ENCODE data around the gene IL17RA. TPM values are rescaled to one million over a fixed set of nuclear protein-coding genes. Genes with fewer than 3 reads are reported as not detected.

Gene IL17RA
- total RNA-seq, 3 donors from 2014 or later (not counting 1 experiment from before 2014, with no cell fraction given) = 22.1 to 42.6 (median 28.7) TPM

DNA sequence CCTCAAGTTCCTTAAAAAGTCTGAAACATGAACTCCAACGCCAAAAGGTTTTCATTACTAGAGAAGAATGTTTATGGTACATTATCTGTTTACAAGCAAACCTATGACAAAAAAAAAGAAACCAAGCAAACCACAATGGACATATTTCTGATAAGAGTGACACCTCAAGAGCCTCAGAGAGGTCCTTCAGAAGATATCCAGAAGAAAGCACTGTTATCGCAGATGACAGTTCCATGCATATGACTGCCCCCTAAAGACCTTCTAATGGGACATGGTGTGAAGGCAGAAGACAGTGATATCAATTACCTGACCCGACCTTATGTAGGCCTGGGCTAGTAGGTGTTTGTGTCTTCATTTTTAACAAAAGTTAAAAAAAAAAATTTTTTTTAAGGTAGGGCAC, 71.1 kb downstream of the IL17RA start:
- Mint-ChIP-seq H3K27ac (no peak overlapping the region), H3K4me1 (peaks cover 19 to 23% of the 10 kb centered on the region in 2 donors), H3K9me3 (no peaks in the 10 kb centered on the region), H3K36me3 (no peaks in the 10 kb centered on the region), H3K27me3 (ENCODE audit: low read depth in 2 of 2) (no peaks in the 10 kb centered on the region), H3K4me3 (no peak overlapping the region)
- H3K9me3 ChIP-seq (ENCODE audit: control insufficient read depth, insufficient read depth, low read length) = no peaks in the 10 kb centered on the region
- no peaks in the 10 kb centered on the region for H3K36me3 ChIP-seq (ENCODE audit: control insufficient read depth, insufficient read depth, low read length)
- no peak overlapping the region for H3K27ac ChIP-seq (ENCODE audit: low read length)
- TF ChIP-seq, protein P1, sequence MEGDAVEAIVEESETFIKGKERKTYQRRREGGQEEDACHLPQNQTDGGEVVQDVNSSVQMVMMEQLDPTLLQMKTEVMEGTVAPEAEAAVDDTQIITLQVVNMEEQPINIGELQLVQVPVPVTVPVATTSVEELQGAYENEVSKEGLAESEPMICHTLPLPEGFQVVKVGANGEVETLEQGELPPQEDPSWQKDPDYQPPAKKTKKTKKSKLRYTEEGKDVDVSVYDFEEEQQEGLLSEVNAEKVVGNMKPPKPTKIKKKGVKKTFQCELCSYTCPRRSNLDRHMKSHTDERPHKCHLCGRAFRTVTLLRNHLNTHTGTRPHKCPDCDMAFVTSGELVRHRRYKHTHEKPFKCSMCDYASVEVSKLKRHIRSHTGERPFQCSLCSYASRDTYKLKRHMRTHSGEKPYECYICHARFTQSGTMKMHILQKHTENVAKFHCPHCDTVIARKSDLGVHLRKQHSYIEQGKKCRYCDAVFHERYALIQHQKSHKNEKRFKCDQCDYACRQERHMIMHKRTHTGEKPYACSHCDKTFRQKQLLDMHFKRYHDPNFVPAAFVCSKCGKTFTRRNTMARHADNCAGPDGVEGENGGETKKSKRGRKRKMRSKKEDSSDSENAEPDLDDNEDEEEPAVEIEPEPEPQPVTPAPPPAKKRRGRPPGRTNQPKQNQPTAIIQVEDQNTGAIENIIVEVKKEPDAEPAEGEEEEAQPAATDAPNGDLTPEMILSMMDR (IDR thresholded peaks at IDR 0.05) = no peak
- peaks cover 24% of the 10 kb centered on the region for H3K4me1 ChIP-seq (ENCODE audit: control insufficient read depth, insufficient read depth, low read length)
- 71% methylated on average over 2 of the region's 3 CpGs for WGBS (ENCODE audit: insufficient coverage)
- no peaks in the 10 kb centered on the region for H3K27me3 ChIP-seq (ENCODE audit: control insufficient read depth, insufficient read depth, low read length)
- DNase-seq (no peak), ATAC-seq (no peak)
- no peak overlapping the region for H3K4me3 ChIP-seq (ENCODE audit: low read length)
- intact Hi-C loops (cut with micrococcal nuclease) = loop anchor here (10.0 kb wide), 1 partner anchor 919 kb away; the partner anchor contains the start of gene PEX26

DNA sequence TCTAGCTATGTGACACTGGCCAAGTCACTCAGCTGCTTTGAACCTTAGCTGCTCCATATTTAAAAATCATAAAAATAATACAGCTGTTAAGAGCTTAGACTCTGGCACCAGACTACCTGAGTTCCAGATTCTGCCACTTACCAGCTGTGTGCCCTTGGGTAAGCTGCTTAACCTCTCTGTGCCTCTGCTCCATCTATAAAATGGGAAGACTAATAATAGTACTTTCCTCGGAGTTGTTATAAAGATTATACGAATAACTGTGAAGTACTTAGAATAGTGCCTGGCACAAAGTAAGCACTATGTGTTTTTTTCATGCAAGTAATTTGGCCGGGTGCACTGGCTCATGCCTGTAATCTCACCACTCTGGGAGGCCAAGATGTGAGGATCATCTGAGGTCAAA, 72.9 kb downstream of the IL17RA start:
- Histone ChIP-seq H3K27ac (ENCODE audit: low read length) (no peak overlapping the region), H3K9me3 (ENCODE audit: control insufficient read depth, insufficient read depth, low read length) (no peaks in the 10 kb centered on the region), H3K27me3 (ENCODE audit: control insufficient read depth, insufficient read depth, low read length) (no peaks in the 10 kb centered on the region), H3K4me1 (ENCODE audit: control insufficient read depth, insufficient read depth, low read length) (peaks cover 24% of the 10 kb centered on the region), H3K4me3 (ENCODE audit: low read length) (no peak overlapping the region), H3K36me3 (ENCODE audit: control insufficient read depth, insufficient read depth, low read length) (no peaks in the 10 kb centered on the region)
- H3K4me1 Mint-ChIP-seq = peaks cover 12 to 16% of the 10 kb centered on the region in 2 donors
- no peaks in the 10 kb centered on the region for H3K36me3 Mint-ChIP-seq
- H3K9me3 Mint-ChIP-seq = no peaks in the 10 kb centered on the region
- DNase-seq = no peak
- no peaks in the 10 kb centered on the region for H3K27me3 Mint-ChIP-seq (ENCODE audit: low read depth in 2 of 2)
- peak overlapping the region in 1 of 2 donors; percentile 46 for H3K27ac Mint-ChIP-seq
- WGBS (ENCODE audit: insufficient coverage) = 100% methylated on average over 3 of the region's 3 CpGs
- TF ChIP-seq, protein P1 (IDR thresholded peaks at IDR 0.05) = no peak
- H3K4me3 Mint-ChIP-seq = peak overlapping the region; percentile 93
- intact Hi-C loops (cut with micrococcal nuclease) = loop anchor here (10.0 kb wide), 1 partner anchor 917 kb away; the partner anchor contains the start of gene PEX26
- no peak for ATAC-seq

DNA sequence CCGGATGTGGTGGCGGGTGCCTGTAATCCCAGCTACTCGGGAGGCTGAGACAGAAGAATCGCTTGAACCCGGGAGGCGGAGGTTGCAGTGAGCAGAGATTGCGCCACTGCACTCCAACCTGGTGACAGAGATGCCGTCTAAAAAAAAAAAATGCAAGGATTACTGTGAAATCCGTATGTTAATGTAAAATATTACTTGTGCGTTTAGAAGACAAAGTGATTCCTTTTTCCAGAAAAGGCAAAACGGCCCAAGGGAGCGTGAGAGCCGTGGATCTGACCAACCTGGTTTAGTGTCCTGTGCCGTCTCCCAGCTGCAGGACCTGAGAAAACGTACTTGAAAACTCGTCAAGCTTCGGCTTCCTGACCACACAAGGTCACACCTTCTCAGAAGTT, 73.4 kb downstream of the IL17RA start:
- TF ChIP-seq, protein P1 (IDR thresholded peaks at IDR 0.05) = no peak
- H3K4me1 ChIP-seq (ENCODE audit: control insufficient read depth, insufficient read depth, low read length) = peaks cover 24% of the 10 kb centered on the region
- Mint-ChIP-seq H3K9me3 (no peaks in the 10 kb centered on the region), H3K27ac (peak overlapping the region; percentile 46 to 74), H3K27me3 (ENCODE audit: low read depth in 2 of 2) (no peaks in the 10 kb centered on the region), H3K4me1 (peaks cover 12 to 16% of the 10 kb centered on the region in 2 donors), H3K4me3 (peak overlapping the region; percentile 93), H3K36me3 (no peaks in the 10 kb centered on the region)
- H3K4me3 ChIP-seq (ENCODE audit: low read length) = peak overlapping the region; percentile 72
- H3K27me3 ChIP-seq (ENCODE audit: control insufficient read depth, insufficient read depth, low read length) = no peaks in the 10 kb centered on the region
- intact Hi-C loops (cut with micrococcal nuclease) = loop anchor here (10.0 kb wide), 1 partner anchor 917 kb away; the partner anchor contains the start of gene PEX26
- ATAC-seq = no peak
- H3K9me3 ChIP-seq (ENCODE audit: control insufficient read depth, insufficient read depth, low read length) = no peaks in the 10 kb centered on the region
- WGBS (ENCODE audit: insufficient coverage) = 60% methylated on average over 17 of the region's 17 CpGs
- no peaks in the 10 kb centered on the region for H3K36me3 ChIP-seq (ENCODE audit: control insufficient read depth, insufficient read depth, low read length)
- DNase-seq = no peak
- H3K27ac ChIP-seq (ENCODE audit: low read length) = no peak overlapping the region

Measured in natural killer cell (primary cell).